HG03432 (cell line): ENCODE data around the gene CSF3R.
"Not testable (repeated sequence)": the region's sequence is repeated elsewhere in the genome, so short reads cannot be mapped to it uniquely, and the experiment has no call there.

Source experiments
- ATAC-seq: cut with Tn5 transposase; IDR thresholded peaks from one replicate; pipeline ENCODE4 v1.9.1; 2021; ENCODE audit warnings: mild to moderate bottlenecking, moderate library complexity; ENCODE audit not compliant: unreplicated experiment

The CSF3R gene

DNA sequence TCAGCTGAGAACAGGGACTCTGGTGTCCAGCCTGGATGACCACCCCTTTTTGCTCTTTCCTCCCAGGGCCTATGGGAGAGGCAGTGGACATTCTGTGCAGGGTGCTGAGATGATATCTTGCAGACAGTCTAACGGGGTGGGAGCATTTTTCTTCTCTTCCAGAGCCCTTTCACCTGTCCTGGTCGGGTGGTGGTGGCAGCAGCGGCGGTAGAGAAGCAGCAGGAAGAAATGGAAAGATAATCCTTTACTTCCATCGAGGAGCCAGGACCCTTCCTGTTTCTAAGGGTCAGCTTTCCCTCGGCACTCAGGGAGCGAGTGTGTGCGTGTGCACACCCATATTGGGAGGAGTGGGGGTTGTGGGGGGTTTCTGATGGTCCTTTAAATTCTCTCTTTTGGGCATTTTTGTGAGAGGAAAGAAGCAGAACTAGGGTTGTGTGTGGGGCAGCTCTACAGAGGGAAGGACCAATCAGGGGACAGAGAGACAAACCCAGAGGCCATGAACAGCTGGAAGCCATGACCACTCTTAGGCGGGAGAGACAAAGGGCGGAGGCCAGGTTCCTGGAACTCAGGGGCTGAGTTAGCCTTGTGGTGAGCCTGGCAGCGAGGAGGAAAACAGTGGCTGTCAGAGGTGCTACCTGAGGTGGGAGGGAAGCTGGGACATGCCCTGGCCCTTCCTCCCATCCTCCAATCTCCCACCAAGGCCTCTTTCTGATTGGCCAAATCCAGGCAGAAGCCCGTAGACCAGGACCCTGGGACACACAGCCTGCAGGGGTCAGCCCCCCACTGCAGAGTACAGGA is 31.2 kb upstream of the CSF3R start:
- no peak for ATAC-seq

DNA sequence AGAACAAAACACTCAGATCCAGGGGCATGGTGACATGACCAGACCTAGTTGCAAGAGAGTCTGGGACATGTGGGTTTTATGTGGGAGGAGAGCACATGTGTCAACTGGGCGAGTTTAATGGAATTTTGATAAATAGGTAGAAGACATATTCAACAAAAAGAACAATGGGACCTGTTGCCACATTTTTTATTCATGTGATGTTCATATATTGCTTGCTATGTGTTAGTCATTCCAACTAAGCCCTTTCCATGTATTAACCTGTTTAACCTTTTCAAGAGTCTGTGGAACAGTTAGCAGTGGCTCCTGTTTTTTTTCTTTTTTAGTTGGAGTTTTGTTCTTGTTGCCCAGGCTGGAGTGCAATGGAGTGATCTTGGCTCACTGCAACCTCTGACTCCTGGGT is 30.1 kb upstream of the CSF3R start:
- no peak for ATAC-seq

DNA sequence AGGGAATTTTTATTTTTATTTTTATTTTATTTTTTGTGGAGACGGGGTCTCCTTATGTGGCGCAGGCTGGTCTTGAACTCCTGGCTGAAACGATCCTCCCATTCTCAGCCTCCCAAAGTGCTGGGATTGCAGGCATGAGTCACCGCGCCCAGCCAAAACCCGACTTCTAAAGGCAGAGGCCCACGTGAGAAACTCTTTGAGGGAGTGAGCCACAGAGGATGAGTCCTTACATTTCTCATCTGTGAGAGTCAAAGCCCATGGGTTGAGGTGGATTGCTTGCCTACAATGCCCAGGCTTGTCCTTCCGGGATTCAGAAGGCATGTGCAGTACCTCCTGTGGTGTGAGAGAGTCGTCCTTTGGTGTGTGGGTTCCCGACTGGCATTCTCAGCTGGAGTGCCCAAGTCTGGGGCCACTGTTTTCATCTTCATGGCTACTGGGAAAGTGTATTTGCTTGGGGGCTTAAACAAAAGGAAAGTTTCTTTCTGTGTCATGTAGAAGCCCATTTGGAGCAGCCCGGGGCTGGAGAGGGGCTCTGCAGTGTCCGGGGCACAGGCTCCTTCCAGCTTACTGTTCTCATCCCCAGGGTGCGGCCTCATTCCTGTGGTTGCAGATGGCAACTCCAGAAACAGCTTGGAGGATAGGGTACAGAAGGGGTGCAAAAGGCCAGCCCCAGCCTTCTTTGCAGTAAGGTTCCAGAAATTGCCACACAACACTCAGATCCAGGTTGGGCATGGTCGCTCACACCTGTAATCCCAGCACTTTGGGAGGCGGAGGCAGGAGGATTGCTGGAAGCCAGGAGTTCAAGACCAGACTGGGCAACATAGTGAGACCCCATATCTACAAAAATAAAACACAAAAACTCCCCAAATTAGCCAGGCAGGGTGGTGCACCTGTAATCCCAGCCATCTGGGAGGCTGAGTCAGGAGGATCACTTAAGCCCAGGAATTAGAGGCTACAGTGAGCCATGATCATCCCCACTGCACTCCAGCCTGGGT is 29.4 kb upstream of the CSF3R start:
- no peak for ATAC-seq

DNA sequence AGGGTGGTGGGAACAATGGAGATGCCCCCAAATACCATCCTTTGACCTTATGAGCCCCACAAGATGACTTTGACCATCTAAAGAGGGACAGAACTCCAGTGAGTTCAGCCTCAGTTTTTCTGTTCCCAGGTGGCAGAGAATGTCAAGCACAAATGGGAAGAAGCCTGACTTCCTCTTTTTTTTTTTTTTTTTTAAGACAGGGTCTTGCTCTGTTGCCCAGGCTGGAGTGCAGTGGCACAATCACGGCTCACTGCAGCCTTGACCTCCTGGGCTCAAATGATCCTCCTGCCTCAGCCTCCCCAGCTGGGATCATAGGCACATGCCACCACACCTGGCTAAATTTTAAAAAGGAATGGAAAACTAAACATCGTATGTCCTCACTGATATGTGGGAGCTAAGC is 28.5 kb upstream of the CSF3R start:
- not testable (repeated sequence) for ATAC-seq

DNA sequence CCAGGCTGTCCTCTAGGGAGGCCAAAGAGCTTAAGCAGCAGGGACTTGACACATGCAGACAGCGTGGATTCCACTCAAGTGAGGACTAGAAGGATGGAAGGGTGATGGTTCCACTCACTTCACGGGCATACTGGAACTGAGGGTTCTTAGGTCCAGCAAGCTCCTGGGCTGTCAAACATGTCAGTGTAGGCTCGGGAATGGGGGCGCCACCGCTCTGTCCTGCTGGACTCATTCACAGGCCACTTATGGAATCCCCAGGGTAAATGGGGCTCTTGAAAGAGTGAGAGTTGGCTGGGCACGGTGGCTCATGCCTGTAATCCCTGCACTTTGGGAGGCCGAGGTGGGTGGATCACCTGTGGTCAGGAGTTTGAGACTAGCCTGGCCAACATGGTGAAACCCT is 27.7 kb upstream of the CSF3R start:
- ATAC-seq, result no peak

DNA sequence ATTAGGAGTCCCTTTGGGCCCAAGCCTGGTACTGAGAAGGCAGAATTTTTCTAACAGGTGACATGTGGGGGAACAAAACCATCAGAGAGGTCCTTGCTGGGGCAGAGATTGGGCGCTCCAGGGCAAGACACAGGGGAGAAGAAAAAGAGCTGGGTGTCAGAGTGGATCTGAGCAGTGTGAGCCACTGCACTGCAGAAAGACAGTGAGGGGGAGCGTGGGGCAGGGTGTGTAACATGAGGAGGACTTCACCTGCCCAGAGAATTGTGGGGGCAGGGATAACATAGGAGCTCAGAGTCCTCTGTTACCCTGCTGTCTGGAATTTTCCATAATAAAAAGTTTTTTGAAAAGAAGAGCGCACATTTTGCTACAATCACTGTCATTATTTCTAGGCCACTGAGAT is 25.5 kb upstream of the CSF3R start:
- no peak for ATAC-seq

DNA sequence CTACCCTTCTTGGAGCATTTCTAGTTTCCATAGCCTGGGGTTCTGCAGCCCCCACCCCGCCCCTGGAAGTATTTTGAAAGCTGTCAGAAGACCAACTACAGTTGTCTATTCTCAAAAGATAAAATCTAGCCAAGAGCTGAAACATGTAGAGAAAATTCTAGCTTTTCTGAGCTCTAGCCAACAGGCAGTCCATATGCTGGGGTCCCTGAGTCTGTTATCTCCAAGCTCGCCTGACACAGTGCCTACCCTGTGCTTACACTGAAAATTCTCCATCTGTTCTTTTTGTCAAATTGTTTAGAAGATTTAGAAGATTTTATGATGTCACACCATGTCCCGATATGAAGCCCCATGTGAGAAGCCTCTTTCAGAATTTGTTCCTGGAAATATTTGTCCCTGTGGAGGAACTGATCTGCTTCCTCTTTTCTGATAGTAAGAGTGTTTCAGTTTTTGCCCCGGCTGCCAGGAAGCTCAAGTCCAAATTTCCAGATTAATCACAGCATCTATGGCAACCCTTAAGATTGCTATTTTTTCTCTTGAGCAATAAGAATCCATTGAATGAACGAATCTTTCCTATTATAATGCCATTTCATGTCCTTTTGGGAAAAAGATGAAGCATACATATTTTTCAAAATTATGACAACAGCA is 23.7 kb upstream of the CSF3R start:
- no peak for ATAC-seq

DNA sequence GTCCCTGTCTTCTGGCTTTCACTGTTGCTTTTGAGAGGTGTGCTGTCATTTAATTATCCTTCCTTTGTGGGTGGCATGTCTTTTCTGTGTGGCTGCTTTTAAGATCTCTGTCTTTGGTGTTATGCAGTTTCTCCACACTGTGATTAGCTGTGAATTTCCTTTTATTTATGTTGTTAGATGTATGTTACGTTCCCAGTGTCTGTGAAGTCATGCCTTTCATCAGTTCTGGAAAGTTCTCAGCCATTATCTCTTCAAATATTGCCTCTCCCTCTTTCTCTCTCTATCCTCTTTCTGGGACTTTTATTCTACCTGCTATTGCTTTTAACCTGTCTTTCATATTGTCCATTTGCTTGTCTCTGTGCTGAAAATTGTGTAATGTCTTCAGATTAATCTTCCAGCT is 21.0 kb upstream of the CSF3R start:
- ATAC-seq, result no peak

DNA sequence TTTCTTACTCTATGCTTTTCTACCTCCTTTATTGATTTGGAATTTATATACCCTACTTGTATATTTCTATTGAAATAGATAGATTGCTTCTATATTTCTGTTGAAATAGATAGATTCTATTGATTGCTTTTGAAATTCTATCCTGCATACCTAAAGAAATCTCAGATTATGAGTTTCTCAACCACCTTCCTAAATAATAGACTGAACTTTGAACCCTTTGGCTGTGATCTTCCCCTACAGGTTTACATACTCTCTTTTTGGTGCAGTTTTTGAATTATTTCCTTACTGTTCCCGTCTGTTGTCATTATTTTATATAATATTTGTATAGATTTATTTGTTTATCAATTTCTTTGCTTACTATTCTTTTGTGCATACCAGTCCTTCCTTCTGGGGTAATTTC is 20.4 kb upstream of the CSF3R start:
- no peak for ATAC-seq

DNA sequence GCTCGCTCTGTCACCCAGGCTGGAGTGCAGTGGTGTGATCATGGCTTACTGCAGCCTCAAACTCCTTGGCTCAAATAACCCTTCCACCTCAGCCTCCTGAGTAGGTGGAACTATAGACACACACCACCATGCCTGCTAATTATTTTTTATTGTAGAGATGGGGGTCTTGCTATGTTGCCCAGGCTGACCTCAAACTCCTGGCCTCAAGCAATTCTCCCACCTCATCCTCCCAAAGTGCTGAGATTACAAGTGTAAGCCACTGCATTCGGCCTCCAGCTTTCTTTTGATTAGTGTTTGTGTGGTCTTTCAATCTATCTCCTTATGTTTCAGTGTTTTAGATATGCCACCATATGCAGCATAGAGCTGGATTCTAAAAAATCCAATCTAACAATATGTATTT is 19.9 kb upstream of the CSF3R start:
- ATAC-seq, result no peak

DNA sequence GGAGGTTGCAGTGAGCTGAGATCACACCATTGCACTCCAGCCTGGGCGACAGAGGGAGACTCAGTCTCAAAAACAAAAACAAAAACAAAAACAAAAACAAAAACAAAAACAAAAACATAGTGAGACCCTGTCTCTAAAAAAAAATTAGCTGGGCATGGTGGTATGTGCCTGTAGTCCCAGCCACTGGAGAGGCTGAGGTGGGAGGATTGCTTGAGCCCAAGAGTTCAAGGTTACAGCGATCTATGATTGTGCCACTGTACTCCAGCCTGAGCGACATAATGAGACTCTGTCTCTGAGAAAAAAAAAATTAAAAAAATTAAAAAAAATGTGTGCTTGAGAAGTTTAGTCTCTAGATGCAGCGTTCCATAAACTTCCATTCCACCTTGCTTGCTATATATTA is 19.2 kb upstream of the CSF3R start:
- not testable (repeated sequence) for ATAC-seq

DNA sequence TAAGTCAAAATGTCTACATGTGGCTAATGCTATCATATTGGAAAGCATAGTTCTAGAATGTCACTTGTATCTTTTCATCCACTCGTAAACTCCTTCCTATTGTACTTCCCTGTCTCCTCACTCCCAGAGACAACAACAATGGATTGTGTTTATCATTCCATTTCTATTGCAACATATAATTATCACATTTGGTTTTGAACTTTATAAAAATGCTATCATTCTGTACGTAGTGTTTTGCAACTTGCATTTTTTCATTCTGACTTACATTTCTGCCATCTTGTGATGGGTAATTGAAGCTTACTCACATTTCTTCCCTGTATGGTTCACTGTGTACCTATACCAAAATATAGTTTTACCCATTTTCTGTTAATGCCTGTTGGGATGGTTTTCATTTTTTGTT is 14.5 kb upstream of the CSF3R start:
- no peak for ATAC-seq

DNA sequence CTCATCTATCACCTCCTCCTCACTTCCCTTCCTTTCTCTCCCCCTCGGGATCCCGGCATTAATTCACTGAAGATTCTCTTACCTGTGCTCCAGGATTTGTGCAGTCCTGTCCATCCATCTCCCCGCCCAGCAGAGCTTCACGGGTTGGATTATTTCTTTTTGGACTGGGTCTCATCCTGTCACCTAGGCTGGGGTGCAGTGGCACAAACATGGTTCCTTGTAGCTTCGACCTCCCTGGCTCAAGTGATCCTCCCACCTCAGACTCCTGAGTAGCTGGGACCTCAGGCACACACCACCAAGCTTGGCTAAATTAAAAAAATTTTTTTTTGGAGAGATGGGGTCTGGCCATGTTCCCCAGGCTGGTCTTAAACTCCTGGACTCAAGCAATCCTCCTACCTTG is 12.3 kb upstream of the CSF3R start:
- no peak for ATAC-seq

DNA sequence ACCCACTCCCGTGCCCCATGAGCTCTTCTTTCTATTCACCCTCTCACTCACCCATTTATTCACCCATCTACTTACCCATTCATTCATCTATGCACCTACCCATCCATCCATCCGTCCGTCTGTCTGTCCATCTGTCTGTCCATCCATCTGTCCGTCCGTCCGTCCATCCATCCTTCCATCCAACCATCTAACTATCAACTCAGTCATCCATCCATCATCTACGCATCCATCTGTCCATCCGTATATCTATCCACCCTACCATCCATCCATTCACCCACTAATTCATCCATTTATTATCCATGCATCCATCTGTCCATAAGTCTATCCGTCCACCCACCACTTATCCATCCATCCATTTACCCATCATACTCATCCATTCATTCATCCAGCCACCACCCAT is 10.8 kb upstream of the CSF3R start:
- ATAC-seq, result no peak

DNA sequence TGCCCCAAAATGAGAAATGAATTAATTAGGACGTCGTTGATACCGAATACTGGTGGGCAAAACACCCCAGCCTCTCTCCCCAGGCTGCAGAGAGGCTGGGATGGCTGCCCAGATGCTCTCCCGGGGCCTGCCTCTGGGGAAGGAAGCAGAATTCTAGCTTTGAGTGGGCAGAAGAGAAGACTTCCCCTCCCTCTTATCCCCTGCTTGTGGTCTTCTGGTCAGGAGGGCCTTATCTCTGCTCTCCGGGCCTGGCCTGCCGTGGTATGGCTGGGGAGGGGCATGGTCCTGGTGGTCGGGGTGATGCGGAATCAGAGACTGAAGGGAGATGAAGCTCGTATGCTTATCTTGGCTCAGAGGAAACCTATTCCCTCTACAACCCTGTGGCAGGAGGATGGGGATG is 9.8 kb upstream of the CSF3R start:
- ATAC-seq, result no peak

DNA sequence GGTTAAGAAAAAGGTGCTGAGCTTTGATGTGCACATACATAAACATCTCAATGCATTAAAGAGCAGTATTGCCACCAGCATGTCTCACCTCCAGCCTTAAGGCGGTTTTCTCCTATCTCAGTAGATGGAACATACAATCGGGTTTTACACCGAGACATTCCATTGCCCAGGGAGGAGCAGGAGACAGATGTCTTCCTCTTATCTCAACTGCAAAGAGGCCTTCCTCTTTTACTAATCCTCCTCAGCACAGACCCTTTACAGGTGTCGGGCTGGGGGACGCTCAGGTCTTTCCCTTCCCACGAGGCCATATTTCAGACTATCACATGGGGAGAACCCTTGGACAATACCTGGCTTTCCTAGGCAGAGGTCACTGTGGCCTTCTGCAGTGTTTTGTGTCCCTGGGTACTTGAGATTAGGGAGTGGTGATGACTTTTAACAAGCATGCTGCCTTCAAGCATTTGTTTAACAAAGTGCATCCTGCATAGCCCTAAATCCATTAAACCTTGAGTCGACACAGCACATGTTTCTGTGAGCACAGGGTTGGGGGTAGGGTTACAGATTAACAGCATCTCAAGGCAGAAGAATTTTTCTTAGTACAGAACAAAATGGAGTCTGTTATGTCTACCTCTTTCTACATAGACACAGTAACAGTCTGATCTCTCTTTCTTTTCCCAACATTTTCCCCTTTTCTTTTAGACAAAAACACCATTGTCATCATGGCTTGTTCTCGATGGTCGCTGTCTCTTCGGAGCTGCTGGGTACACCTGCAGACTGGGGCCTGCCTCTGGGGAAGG is 6.7 kb upstream of the CSF3R start:
- not testable (repeated sequence) for ATAC-seq

DNA sequence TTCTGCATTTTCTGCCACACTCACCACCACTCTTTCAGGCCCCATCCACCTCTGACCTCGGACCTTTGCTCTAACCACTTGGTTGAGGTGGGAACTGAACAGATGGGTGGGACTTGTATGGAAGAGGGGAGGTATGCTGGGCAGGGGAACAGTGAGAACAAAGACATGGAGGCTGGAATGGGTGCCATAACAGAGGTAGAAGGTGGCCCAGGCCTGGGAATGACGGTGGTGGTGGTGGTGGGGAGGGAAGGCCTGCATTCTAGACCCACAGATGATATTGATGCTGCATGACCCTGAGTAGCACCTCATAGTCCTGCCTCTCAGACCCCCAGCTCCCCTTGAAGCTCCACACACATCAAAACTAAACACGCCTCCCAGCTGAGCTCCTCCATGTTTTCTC is 5.2 kb upstream of the CSF3R start:
- no peak for ATAC-seq

DNA sequence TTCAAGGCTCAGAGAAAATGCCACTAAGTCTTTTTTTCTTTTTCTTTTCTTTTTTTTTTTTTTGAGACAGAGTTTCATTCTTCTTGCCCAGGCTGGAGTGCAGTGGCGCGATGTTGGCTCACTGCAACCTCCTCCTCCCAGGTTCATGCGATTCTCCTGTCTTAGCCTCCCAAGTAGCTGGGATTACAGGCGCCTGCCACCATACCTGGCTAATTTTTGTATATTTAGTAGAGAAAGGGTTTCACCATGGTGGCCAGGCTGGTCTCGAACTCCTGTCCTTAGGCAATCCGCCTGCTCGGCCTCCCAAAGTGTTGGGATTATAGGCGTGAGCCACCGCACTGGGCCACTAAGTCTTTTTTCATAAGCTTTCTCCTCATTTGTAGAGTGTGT is 4.6 kb upstream of the CSF3R start:
- not testable (repeated sequence) for ATAC-seq

DNA sequence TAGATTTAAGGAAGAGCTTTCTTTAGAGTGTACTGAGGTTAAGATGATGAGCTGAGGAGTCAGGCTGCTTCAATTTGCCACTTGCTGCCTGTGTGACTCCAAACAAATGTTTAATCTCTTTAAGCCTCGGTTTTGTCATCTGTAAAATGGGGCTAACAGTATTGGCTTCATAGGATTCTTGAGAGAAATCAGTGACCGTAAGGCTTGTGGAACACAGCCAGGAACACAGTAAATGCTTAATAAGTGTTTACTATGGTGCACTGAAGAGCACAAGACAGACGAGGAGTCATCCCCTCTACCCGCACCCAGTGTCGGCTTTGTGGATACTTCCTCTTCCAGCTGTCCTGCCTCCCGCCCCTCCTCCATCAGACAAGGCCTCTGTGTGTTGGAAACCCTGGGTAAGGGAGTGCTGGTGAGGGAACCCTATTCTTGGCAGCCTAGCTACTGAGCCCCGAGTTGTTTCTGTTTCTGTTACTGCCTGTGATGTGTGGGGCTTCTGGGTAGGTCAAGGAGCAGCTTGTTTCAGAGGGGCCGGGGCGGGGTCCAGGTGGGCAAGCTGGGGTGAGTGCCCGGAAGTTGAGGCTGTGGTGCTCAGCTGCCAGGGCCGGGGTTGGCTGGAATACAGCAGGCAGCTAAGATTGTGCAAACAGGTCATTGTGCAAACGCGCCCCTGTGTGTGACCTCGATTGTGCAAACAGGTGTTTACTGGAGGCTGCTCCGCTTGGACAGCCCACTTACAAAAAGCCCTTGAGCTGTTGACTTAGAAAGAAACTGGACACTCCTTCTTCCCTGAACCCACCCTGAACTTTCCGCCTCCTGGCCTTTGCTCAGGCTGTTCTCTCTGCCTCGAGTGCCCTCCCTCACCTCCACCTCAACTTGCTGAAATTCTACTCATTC is 4.0 kb upstream of the CSF3R start:
- ATAC-seq, result no peak

DNA sequence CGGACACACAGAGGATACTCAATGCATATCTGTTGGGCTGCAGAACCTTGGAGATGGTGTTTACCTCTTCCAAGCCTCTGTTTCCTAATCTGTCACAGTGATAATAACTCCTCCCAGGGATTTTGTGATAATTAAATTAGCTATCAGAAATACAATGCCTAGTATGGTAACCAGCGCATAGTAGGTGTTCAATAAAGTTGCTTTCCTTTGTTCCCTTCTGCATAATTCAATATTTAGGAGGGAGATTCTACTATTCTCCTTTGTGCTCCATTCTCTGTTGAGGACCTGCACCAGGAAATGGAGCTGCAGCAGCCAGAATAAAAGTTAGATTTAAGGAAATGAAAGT is 3.4 kb upstream of the CSF3R start:
- ATAC-seq, result no peak
